Osteoblast (primary cell): ENCODE results near the gene TMOD1. TPM values are rescaled to one million over a fixed set of nuclear protein-coding genes. Genes with fewer than 3 reads are reported as not detected.

ENCODE experiments used
- DNase-seq: peaks from one replicate; pipeline ENCODE4 v3.0.0; 2011; ENCODE audit warnings: low spot score, mixed read lengths; ENCODE audit not compliant: insufficient read length; ENCODE audit errors: missing footprints
- H2AFZ ChIP-seq: 2 replicates; pipeline ENCODE4 v1.6.0; 2011; ENCODE audit warnings: mild to moderate bottlenecking, low read length
- H3K27ac ChIP-seq: 2 replicates; pipeline ENCODE4 v1.5.1; 2011; ENCODE audit warnings: mild to moderate bottlenecking, low read depth, low read length, moderate library complexity
- H3K27me3 ChIP-seq: 2 replicates; pipeline ENCODE4 v1.6.0; 2012; ENCODE audit warnings: mild to moderate bottlenecking, control low read depth, inconsistent platforms, low read length, moderate library complexity; ENCODE audit not compliant: insufficient read depth
- H3K36me3 ChIP-seq: 2 replicates; pipeline ENCODE4 v1.5.1; 2011; ENCODE audit warnings: mild to moderate bottlenecking, low read length, control low read depth, moderate library complexity; ENCODE audit not compliant: insufficient read depth
- H3K4me1 ChIP-seq: 2 replicates; pipeline ENCODE4 v1.5.1; 2011; ENCODE audit warnings: mild to moderate bottlenecking, low read length, control low read depth, moderate library complexity; ENCODE audit not compliant: insufficient read depth
- H3K4me2 ChIP-seq: 2 replicates; pipeline ENCODE4 v1.6.0; 2011; ENCODE audit warnings: mild to moderate bottlenecking, low read length; ENCODE audit not compliant: insufficient read depth
- H3K4me3 ChIP-seq: fragments of 200-600 bp; sonication (generic); 3 replicates; pipeline ENCODE4 v1.5.1; 2012; ENCODE audit warnings: mild to moderate bottlenecking, low read length, inconsistent platforms; ENCODE audit not compliant: insufficient read depth
- H3K79me2 ChIP-seq: 2 replicates; pipeline ENCODE4 v1.6.0; 2012; ENCODE audit warnings: mild to moderate bottlenecking, low read length, control low read depth, inconsistent platforms; ENCODE audit not compliant: insufficient read depth
- H3K9me3 ChIP-seq: 2 replicates; pipeline ENCODE4 v1.5.1; 2011; ENCODE audit warnings: low read depth, low read length, control low read depth
- H4K20me1 ChIP-seq: 2 replicates; pipeline ENCODE4 v1.6.0; 2012; ENCODE audit warnings: mild to moderate bottlenecking, low read length, control low read depth; ENCODE audit not compliant: insufficient read depth
- CTCF ChIP-seq: IDR thresholded peaks from 2 replicates; pipeline ENCODE4 v1.5.1; 2011; ENCODE audit warnings: mild to moderate bottlenecking, low read depth, low read length, moderate library complexity; ENCODE audit errors: extremely low read depth
- total RNA-seq: library from RNA; depleted of rRNA; stranded (reverse); fragments of >200 nt; gene quantifications from 2 replicates; pipeline ENCODE4 v1.2.3, GENCODE V29; 2012

The TMOD1 gene
- total RNA-seq, 1 donor: not detected

GRCh38 chr9:97525451-97525850 is 24.0 kb downstream of the TMOD1 start:
- no peak overlapping the region for H2AFZ ChIP-seq
- no peak for DNase-seq
- H3K4me3 ChIP-seq: no peak overlapping the region
- H3K4me2 ChIP-seq: no peak overlapping the region
- H4K20me1 ChIP-seq: no peaks in the 10 kb centered on the region
- H3K36me3 ChIP-seq: no peaks in the 10 kb centered on the region
- no peaks in the 10 kb centered on the region for H3K79me2 ChIP-seq
- H3K27ac ChIP-seq: no peak overlapping the region
- H3K9me3 ChIP-seq: no peaks in the 10 kb centered on the region
- peaks cover 3% of the 10 kb centered on the region for H3K27me3 ChIP-seq
- H3K4me1 ChIP-seq: peaks cover 6% of the 10 kb centered on the region
- no peak for TF ChIP-seq CTCF

- H3K9me3 ChIP-seq: no peaks in the 10 kb centered on the region
- no peak overlapping the region for H2AFZ ChIP-seq
- no peak for DNase-seq
Measured at GRCh38 chr9:97526895-97527575, 25.6 kb downstream of the TMOD1 start.

GRCh38 chr9:97527626-97528528 is 26.4 kb downstream of the TMOD1 start:
- Histone ChIP-seq H3K9me3 (no peaks in the 10 kb centered on the region), H3K4me2 (no peak overlapping the region), H4K20me1 (no peaks in the 10 kb centered on the region), H3K36me3 (no peaks in the 10 kb centered on the region), H3K27me3 (peaks cover 3% of the 10 kb centered on the region), H2AFZ (no peak overlapping the region), H3K27ac (no peak overlapping the region), H3K4me1 (peaks cover 6% of the 10 kb centered on the region), H3K4me3 (no peak overlapping the region), H3K79me2 (no peaks in the 10 kb centered on the region)
- DNase-seq: no peak
- no peak for TF ChIP-seq CTCF

More at GRCh38 chr9:97526895-97527575, 25.6 kb downstream of the TMOD1 start:
- Histone ChIP-seq H3K79me2 (no peaks in the 10 kb centered on the region), H3K4me1 (peaks cover 6% of the 10 kb centered on the region), H3K27ac (no peak overlapping the region), H3K4me2 (no peak overlapping the region), H3K4me3 (no peak overlapping the region), H3K36me3 (no peaks in the 10 kb centered on the region), H4K20me1 (no peaks in the 10 kb centered on the region), H3K27me3 (peaks cover 3% of the 10 kb centered on the region)
- no peak for TF ChIP-seq CTCF
